NAMALWA (cell line): ENCODE measurements around the gene EIF2D.

Experiments used
- DNase-seq: peaks from one replicate; pipeline ENCODE4 v3.0.0-alpha.2; 2015; ENCODE audit warnings: low spot score

Gene EIF2D

GRCh38 chr1:206547104-206547503 lies 65.2 kb downstream of the EIF2D start:
- no peak for DNase-seq

GRCh38 chr1:206545351-206545750 lies 66.9 kb downstream of the EIF2D start:
- DNase-seq, result no peak

GRCh38 chr1:206544562-206545257 lies 67.6 kb downstream of the EIF2D start:
- peak; percentile 85 for DNase-seq
